ENCODE data around the gene KCTD16.

The KCTD16 gene

DNA sequence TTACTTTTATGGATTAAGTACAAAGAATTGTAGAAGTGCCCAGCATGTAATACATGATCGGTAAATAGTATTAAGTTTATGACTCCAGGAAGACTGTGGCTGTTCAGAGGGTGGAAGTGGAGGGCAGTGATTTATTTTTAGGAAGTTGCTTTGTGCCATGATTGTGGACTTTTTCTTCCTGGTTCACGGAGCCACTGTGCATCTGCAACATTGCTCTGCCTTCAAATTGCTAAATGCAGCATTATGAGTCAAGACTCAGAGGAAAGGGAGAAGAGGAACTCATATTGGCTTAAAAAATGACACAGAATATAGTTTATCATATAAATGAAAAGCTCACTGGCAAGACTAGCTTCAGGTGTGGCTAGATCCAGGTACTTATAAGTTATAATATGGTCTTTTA, 301.5 kb downstream of the KCTD16 start:
- Histone ChIP-seq H3K4me3 (ENCODE audit: low read length) (no peak overlapping the region), H3K4me1 (ENCODE audit: low read length) (no peaks in the 10 kb centered on the region), H3K9me3 (replicated peaks; ENCODE audit: insufficient read depth, low read length) (no peaks in the 10 kb centered on the region), H3K27ac (ENCODE audit: low read length) (no peak overlapping the region), H4K20me1 (ENCODE audit: insufficient read depth, low read length) (no peaks in the 10 kb centered on the region), H3K9me2 (replicated peaks; ENCODE audit: insufficient read depth, low read length) (no peaks in the 10 kb centered on the region), H3F3A (ENCODE audit: insufficient read depth, low read length) (no peaks in the 10 kb centered on the region), H3K9ac (ENCODE audit: low read length) (no peak overlapping the region), H3K27me3 (replicated peaks; ENCODE audit: insufficient read depth, low read length) (no peaks in the 10 kb centered on the region), H3K36me3 (replicated peaks; ENCODE audit: insufficient read depth, low read length) (no peaks in the 10 kb centered on the region), H3K4me2 (ENCODE audit: low read depth, low read length) (no peak overlapping the region), H2AFZ (ENCODE audit: low read length) (no peak overlapping the region), H3K79me2 (ENCODE audit: low read length) (no peaks in the 10 kb centered on the region)
- DNase-seq, result no peak
- TF ChIP-seq EZH2 (optimal IDR thresholded peaks at IDR 0.05; ENCODE audit: low read depth, low read length) (no peak), EZH2phosphoT487 (IDR thresholded peaks at IDR 0.05; ENCODE audit: low read length) (no peak)
- TF ChIP-seq, protein P1, sequence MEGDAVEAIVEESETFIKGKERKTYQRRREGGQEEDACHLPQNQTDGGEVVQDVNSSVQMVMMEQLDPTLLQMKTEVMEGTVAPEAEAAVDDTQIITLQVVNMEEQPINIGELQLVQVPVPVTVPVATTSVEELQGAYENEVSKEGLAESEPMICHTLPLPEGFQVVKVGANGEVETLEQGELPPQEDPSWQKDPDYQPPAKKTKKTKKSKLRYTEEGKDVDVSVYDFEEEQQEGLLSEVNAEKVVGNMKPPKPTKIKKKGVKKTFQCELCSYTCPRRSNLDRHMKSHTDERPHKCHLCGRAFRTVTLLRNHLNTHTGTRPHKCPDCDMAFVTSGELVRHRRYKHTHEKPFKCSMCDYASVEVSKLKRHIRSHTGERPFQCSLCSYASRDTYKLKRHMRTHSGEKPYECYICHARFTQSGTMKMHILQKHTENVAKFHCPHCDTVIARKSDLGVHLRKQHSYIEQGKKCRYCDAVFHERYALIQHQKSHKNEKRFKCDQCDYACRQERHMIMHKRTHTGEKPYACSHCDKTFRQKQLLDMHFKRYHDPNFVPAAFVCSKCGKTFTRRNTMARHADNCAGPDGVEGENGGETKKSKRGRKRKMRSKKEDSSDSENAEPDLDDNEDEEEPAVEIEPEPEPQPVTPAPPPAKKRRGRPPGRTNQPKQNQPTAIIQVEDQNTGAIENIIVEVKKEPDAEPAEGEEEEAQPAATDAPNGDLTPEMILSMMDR (IDR thresholded peaks at IDR 0.05; ENCODE audit: low read length), result no peak

GRCh38 chr5:144473650-144474049, 303.0 kb downstream of the KCTD16 start:
- H3K79me2 ChIP-seq (ENCODE audit: low read length), result no peaks in the 10 kb centered on the region

DNA sequence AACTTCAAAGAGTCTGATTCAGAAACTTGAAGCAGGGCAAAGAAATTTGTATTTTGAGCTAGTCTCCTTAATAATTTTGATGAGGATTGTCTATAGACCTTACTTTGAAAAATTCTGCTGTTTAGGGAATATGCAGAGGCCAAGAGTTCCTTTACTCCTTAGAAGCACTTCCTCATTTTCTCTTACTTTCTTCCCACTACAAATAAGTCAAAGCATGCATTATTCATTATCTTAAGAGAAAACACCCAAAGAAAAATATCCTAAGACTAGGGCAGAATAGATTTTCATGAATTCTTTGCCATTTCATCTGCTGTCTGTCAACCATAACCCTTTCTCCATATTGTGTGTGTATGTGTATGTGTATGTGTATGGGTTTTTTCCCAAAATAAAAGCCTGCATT, 307.9 kb downstream of the KCTD16 start:
- no peaks in the 10 kb centered on the region for H3K27me3 ChIP-seq (replicated peaks; ENCODE audit: insufficient read depth, low read length)
- no peak for DNase-seq

More at GRCh38 chr5:144473650-144474049, 303.0 kb downstream of the KCTD16 start:
- no peaks in the 10 kb centered on the region for H3K27me3 ChIP-seq (replicated peaks; ENCODE audit: insufficient read depth, low read length)
- TF ChIP-seq, protein P1 (IDR thresholded peaks at IDR 0.05; ENCODE audit: low read length), result no peak
- TF ChIP-seq EZH2 (optimal IDR thresholded peaks at IDR 0.05; ENCODE audit: low read depth, low read length) (no peak), EZH2phosphoT487 (IDR thresholded peaks at IDR 0.05; ENCODE audit: low read length) (no peak)
- no peaks in the 10 kb centered on the region for H3K9me2 ChIP-seq (replicated peaks; ENCODE audit: insufficient read depth, low read length)
- H3K4me2 ChIP-seq (ENCODE audit: low read depth, low read length), result no peak overlapping the region
- H3K4me1 ChIP-seq (ENCODE audit: low read length), result no peaks in the 10 kb centered on the region
- H4K20me1 ChIP-seq (ENCODE audit: insufficient read depth, low read length), result no peaks in the 10 kb centered on the region
- H3K36me3 ChIP-seq (replicated peaks; ENCODE audit: insufficient read depth, low read length), result no peaks in the 10 kb centered on the region
- no peak for DNase-seq
- H3K9ac ChIP-seq (ENCODE audit: low read length), result no peak overlapping the region
- H2AFZ ChIP-seq (ENCODE audit: low read length), result no peak overlapping the region
- H3K9me3 ChIP-seq (replicated peaks; ENCODE audit: insufficient read depth, low read length), result no peaks in the 10 kb centered on the region
- H3K27ac ChIP-seq (ENCODE audit: low read length), result no peak overlapping the region
- no peak overlapping the region for H3K4me3 ChIP-seq (ENCODE audit: low read length)
- no peaks in the 10 kb centered on the region for H3F3A ChIP-seq (ENCODE audit: insufficient read depth, low read length)

More for the DNA sequence above, 307.9 kb downstream of the KCTD16 start:
- Histone ChIP-seq H3K4me1 (ENCODE audit: low read length) (no peaks in the 10 kb centered on the region), H2AFZ (ENCODE audit: low read length) (no peak overlapping the region), H3K79me2 (ENCODE audit: low read length) (no peaks in the 10 kb centered on the region), H3K9ac (ENCODE audit: low read length) (no peak overlapping the region), H3K36me3 (replicated peaks; ENCODE audit: insufficient read depth, low read length) (no peaks in the 10 kb centered on the region), H3K27ac (ENCODE audit: low read length) (no peak overlapping the region), H4K20me1 (ENCODE audit: insufficient read depth, low read length) (no peaks in the 10 kb centered on the region), H3F3A (ENCODE audit: insufficient read depth, low read length) (no peaks in the 10 kb centered on the region), H3K4me2 (ENCODE audit: low read depth, low read length) (no peak overlapping the region), H3K9me2 (replicated peaks; ENCODE audit: insufficient read depth, low read length) (no peaks in the 10 kb centered on the region), H3K4me3 (ENCODE audit: low read length) (no peak overlapping the region), H3K9me3 (replicated peaks; ENCODE audit: insufficient read depth, low read length) (no peaks in the 10 kb centered on the region)
- TF ChIP-seq EZH2phosphoT487 (IDR thresholded peaks at IDR 0.05; ENCODE audit: low read length), result no peak
- TF ChIP-seq, protein P1 (IDR thresholded peaks at IDR 0.05; ENCODE audit: low read length), result no peak
